NCI-H82 treated with DMSO at 0.1 percent for 48 hours (cell line): ENCODE data around the gene AJAP1.

Source experiments
- DNase-seq: peaks from one replicate; lab custom pipeline; 2025; ENCODE audit not compliant: unreplicated experiment; lab: John Stamatoyannopoulos, UW

Gene AJAP1

DNA sequence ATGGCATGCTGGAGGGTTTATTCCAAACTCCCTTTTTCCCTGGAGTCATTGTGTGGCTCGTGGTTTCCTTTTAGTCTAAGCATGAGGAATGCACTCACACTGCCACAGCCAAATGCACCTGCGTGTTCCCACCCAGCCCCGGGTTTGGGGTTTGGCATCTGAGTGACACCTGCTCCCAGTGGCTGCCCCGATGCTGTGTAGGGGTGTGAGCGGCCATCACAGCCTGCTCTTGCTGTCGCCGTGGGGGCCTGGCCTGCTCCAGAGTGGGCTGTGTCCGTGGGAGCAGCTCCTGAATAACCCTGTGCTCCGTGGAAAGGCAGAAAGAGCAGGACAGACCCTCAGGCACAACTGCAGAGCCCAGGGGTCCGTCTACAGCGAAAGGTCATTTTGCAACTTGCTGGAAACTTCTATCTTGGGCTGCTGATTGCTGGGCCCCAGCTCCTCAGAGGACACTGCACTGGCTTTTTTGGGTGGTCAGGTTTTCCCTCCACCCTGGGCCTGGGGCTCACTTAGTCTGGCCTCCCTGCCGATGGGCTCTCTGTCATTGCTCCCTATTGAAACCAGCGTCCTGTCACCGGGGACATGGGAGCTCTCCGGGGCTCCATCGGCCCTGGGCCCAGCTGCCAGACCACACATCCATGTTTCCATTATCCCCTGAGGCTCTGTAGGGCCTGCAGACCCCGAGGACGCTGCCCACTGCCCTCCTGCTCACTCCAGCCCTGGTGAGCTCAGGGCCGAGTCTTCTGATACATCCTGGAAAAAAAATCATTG, 74.1 kb downstream of the AJAP1 start:
- DNase-seq: no peak

DNA sequence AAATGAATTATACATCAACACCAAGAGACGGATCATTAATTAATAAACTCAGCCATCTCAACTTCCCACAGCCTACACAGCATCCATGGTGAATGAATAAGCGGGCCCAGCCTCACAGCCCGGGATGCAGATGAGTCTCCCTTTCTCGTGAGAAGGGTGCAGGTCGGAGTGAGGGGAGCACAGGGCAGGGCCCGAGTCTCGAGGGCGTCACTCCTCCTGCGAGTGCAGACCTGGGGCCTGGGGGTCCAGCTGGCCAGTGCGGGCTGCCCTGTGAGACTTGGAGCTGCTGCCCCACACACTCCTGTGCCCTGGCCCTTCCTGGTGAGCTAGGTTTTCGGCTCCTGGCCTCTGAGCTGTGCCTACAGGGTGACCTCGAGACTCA, 74.7 kb downstream of the AJAP1 start:
- no peak for DNase-seq

DNA sequence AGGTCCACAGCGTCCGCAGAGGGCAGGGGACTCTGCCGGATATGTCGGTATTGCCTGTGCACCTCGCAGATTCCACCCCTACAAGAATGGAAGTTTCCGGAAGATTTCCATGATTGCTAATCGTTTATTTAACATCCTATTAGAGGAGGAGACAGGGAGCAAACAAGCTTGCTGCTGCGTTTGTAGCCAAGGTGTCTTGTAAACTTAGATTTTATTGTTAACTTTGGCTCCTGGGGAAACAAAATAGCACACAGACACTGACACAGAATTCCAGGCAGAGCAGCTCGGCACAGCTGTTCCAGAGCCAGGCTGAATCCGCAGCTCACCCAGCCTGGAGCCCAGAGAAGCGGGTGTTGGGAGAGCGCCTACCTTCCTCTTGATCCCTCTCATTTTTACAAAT, 75.7 kb downstream of the AJAP1 start:
- DNase-seq: no peak

DNA sequence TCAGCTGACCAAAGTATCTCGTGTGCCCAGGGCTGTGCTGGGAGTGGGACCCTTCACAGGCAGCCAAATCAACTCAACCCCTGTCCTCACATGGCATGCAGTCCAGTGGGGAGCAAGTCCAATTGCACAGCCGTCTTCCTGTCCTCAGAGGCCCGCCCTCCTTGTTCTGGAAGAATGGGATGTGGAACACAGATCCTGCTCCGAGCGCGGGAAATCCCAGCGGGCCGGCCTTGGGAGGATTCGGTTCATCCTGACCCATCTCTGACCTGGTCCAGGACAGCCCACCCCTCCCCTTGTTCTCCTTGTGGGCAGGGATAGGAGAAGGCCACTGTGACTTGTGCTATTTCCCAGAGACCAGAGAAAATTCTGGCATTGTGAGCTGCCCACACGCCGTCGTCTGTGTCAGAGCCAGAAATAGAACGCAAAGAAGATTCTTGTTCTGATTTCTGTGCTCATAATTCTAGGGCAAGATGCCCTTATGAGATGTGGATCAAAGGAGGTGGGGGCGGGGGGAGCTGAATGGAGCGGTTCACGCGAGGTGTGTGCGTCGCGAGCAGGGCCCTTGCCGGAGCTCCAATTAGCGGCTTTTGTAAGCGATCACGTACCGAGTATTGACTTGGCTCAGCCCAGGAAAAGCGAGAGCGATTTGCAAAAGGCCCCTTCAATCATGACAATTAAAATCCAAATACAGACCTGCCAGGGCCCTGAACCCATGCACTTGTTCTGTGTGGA, 79.2 kb downstream of the AJAP1 start:
- no peak for DNase-seq

DNA sequence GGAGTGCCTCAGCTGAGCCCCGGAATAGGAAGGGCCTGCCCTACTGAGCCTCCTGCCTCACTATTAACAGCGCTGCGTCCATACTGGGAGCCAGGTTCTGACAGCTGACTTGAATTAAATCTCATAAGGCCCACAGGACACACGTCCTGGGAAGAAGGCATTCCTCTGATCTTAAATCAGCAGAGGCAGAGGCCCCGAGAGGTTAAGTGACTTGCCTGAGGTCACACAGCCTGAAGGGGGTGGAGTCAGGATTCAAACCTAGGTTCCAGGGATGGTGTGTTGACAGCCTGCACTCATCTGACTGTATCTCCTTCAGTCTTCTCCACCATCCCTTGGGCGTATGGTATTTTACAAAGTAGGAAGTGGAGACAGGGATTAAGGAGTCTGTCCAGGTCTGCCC, 79.8 kb downstream of the AJAP1 start:
- no peak for DNase-seq

DNA sequence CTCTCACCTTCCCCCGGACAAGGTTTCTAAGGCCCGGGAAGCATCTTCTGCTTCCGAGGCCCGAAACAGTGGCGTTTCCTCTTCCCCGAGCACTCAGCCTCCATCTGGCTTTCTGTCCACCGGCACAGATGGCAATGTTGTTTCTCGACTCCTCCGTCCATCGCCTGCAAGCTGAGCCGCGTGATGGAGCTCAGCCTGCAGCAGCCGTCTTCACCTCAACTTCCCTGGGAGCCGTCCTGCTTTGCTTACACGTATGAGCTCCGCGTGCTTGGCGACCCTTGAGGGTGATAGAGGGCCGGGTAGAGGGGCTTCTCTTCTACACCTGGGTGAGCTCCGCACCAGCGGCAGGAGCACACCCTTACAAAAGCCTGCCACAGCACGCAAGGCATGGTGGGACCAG, 80.4 kb downstream of the AJAP1 start:
- DNase-seq: no peak

DNA sequence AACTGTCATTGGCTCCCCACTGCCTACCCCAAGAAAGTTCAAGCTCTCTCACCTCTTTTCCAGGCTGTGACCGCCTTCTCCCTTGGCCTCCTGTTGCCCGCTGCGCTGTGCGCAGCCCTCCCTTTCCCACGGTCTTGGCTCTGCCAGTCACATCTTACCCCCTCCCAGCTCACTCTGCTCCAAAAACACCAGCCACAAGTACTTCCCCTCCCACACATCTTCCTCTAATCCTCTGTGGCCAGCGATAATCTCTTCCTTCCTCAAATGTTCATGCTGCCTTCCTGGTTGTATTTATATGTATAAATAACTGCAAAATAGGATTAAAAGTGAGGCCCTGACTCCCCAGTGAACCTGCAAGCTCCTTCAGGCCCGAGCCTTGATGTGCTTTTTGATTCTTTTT, 81.8 kb downstream of the AJAP1 start:
- no peak for DNase-seq

DNA sequence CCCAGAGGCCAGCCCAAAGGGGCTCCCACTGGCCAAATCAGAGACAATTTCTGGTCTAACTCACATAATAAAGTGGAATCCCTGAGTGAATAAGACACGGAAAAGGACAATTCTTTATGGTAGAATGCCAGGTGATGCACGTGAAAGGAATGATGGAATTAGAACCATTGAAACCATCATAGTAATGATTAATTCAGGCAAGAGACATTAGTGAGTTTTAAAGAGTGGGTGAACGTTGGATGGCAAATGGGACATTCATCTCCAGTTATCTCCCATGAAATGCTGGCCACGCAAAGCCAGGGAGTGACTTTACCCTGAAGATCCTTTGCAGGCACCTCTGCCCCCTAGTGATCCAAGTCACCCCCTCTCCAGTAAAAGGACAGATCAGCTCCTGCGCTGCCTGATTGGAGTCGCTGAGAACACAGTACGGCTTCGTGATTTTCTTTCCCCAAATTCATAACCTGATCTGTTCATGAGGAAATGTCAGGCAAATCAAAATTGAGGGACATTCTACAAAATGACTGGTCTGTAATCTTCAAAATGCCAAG, 87.5 kb downstream of the AJAP1 start:
- DNase-seq: no peak

DNA sequence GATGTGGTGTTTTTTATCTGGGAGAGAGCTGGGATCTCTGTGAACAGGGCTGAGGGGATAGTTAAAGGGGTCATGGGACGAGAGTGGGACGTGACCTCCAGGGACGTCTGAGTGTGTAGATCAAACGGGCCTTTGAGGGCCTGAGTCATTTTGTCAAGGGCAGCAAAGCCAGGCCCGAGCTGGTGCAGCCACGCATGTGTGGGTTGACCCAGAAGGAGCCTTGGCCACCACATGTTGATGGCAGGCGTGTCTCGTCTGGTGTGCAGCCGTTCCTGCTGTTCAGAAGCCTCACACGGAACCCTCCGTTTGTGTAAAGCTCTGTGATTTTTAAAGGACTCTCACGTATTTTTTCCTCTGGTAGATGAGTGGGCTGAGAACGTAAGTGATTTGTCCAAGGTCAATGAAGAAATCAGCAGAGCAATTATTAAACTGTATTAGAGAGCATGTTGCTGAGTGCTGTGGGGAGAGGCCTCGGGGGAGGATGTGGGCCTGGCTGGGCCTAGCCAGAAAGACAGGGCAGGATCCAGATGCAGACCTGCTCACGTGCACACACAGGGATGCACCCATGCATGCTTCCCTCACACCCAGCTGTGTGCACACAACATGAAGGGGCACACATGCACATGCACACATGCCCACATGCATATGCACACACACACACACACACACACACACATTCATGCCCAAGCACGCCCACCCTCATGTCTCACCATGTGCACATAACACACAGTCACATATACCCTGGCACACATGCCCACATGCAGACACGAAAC, 89.8 kb downstream of the AJAP1 start:
- no peak for DNase-seq

DNA sequence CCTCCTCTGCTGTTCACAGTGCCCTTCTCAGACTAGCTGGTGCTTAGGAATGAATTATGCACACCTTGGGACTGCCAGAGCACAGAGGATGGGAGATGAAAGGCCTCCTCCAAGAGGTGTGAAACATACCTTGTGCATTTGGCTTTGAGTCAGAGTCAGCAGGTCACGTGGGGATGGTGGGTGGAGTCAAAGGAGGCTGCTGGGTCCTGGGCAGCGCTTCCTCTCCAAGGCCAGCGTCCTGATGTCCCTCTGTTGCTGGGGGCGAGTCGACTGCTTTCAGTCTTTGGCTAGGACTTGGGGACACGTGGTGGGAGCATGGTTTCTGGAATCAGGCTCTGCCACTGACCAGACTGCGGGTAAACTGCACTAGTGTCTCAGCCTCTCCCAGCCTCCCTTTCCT, 91.2 kb downstream of the AJAP1 start:
- no peak for DNase-seq

DNA sequence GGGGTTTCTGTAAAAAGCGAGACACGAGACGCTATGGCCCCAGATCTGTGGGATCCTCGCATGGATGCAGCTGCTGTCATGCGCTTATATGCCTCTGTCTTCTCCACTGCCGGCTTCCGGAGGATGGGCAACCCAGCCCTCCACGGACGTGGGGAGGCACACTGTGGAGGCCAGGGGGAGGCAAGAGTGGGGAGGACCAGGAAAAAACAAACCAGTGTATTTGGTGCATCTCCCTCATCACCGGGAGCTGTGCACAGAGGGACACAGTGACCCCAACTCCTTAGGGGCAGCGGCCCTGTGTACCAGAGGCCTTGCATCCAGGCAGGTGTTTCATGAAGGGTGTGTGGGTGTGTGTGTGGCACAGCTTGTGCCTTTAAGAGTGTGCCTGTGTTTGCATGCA, 95.0 kb downstream of the AJAP1 start:
- no peak for DNase-seq

DNA sequence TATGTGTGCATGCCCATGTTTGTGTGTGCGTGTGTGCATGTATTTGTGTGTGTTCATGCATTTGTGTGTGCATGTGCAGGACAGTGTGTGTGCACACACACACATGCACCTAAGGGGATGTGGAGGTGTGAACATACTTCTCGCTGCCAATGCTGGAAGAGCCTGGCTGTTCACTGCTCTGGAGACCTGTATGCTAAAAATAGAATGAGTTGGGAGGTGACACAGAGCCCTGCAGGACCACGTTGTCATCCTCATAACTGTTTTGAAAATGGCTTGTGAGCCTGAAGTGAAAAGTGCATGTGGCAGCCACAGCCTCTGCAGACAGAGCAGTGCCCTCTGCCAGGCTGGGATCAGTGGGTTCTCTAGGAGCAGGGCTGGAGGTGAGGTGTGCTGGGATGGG, 95.8 kb downstream of the AJAP1 start:
- DNase-seq: no peak

DNA sequence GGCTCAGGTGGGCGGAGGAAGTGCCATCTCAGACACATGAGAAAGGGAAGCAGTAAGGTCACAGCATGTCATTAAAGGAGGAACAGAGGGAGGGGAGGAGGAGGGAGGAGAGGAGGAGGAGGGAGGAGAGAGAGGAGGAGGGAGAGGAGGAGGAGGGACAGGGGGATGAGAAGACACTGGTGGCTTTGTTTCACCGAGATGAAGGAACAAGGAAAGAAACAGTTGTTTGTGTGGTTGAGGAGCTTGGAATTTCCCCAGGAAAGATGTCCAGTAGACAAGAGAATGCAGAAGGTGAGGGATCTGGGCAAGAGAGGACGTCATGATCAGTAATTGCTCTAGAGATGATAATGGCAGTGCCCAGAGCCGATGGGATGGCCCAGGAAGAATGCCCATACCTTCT, 97.7 kb downstream of the AJAP1 start:
- DNase-seq: no peak

DNA sequence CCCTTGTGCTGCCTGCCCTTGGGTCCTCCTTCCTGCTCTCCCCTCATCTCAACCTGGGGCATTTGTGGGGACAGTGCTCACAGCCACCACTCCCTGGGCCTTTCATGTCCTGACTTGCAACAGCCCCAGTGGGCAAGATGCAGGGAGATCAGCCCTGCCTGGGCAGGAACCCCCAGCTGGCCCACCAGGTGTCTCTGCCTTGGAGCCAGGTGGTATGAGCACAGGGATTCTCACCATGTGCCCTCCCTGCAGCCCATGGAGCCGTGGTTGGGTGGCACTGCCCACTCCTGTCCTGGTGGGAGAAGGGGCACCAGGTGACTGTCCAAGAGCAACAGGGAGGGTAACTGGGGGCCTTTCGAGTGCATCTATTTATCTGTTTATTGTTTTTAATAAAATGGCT, 100.4 kb downstream of the AJAP1 start:
- no peak for DNase-seq

DNA sequence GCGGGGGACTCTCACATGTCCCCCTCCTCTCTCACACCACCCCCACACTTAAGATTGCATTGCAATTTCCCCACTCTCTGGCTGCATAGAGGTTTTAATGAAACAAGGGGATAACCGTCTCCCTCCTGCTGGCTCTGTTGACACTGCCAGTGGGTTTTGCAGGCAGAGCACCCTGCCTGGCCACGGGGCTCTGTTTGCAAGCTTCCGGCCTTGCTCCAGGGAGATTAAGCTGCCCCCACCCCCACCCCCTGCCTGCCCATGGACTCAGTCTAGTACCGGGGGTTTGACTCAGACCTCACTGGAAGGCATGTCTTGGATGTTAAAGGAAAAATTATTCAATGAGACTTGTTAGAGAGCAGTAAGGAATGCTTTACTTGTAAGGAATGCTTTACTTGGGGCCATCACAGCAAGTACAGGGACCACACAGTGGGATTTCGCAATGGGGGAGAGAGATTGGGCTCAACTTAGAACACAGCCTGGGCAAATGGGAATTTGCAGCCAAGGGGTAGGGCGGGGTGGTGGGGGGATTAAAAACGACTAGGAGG, 101.0 kb downstream of the AJAP1 start:
- DNase-seq: no peak

DNA sequence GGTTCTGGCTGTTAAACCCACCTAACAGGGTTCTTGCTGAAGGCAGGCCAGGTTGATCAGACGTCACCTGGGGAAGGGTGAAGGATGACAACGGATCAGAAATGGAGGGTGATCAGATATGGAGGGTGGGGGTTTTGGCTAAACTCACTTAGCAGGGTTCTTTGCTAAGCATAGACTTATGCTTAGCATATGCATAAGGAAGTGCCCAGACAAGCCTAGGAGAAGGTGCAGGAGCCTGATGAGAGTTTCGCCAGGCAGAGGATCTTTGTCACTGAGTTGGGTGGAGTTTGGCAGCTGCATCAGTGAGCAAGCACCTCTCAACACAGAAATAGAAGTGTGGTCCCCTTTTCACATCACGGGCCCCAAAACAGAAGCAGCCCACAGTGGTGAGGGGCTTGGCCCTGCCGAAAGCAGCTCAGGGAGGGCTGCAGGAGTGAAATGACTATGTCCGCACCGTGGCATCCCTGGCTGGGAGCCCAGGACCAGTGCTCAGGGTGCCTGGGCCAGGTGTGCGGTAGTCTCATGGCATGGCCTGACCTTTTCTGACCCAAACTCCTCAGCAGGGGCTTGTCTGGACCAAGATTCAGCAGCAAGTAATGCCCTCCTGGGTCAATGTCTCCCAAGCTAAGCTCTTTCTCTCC, 101.6 kb downstream of the AJAP1 start:
- DNase-seq: no peak

DNA sequence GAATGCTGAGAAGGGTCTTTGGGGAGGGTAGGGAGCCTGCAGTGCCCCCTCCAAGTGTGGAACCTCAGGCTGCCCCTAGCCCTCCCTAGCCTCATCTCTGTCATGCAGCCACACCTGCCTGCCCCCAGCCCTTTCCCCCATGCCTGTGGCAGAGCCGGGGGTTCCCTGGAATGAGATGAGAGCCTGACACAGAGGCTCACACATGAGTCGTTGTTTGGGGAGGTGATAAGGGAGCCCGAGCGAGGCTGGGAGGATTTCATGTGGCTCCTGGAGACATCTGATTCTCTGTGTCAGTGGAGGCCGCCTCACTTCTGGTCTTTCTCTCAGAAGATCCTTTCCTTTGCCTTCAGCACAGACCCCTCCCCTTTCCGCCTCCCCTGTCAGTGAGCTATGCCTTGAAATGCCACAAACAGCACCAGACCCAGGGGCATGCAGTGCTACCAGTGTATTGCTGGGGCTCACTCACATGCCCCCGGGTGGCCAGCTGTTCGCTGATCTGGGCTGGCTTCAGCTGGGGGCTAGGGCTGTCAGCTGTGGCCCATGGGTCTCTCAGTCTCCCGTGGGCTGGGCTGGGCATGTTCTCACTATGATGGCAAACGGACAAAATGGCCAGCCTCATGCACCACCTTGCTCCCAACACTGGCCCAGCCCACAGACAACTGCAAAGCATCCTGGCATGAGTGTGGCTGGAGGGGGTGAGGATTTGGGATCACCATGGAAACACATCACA, 102.6 kb downstream of the AJAP1 start:
- no peak for DNase-seq

DNA sequence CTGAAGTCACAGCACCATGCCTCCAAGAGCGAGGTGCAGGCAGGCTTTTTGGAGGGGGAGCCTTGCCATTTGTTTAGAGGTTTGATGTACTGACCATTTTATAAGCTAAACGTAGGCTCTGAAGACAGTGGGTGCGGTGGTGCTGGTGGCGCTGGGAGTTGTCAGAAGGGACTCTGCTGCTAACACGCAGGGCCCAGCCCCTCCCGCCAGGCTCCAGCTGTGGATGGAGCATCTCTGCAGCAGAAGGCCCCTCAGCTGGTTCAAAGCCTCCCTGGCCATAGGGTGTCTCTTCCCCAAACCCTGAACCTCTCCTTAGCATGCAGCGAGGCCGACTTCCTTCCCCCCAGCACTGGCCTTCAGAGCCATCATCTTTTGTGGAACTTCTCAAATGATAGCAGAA, 105.3 kb downstream of the AJAP1 start:
- DNase-seq: no peak

DNA sequence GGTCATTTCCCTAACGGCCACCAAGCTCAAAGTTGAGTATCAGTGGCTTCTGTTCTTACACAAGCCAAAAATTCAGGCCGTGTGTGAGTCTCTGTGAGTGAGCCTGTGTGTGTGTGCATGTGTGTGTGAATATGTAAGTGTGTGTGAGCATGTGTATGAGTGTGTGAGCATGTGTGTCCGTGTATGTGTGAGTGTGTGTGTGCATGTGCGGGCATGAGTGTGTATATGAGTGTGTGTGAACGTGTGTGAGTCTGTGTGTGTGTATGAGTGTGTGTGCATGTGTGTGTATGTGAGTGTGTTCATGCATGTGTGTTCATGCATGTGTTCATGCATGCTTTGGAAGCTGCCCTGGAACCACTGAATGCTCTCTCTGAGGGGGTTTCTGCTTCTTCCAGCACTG, 105.7 kb downstream of the AJAP1 start:
- DNase-seq: no peak

DNA sequence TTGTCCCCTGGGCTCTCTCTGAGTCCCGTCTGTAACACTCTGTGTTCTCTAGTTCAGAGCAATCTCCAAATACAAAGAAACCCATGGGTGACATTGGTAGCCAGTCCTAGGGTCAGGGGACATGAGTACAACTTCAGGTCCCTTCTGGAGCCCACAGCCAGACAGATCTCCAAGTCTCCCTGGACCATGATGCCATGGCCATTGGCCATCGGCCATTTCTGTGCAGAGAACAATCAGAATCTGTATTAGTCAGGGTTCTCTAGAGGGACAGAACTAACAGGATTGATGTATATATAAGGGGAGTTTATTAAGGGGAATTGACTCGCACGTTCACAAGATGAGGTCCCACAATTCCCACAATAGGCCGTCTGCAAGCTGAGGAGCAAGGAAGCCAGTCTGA, 106.9 kb downstream of the AJAP1 start:
- no peak for DNase-seq
